NCI-H2171 treated with DMSO at 0.1 percent for 48 hours (cell line): ENCODE data around the gene MBD5.
"Not testable (repeated sequence)": the region's sequence is repeated elsewhere in the genome, so short reads cannot be mapped to it uniquely, and the experiment has no call there.

Experiments used
- DNase-seq: peaks from one replicate; lab custom pipeline; 2025; lab: John Stamatoyannopoulos, UW

Gene MBD5

DNA sequence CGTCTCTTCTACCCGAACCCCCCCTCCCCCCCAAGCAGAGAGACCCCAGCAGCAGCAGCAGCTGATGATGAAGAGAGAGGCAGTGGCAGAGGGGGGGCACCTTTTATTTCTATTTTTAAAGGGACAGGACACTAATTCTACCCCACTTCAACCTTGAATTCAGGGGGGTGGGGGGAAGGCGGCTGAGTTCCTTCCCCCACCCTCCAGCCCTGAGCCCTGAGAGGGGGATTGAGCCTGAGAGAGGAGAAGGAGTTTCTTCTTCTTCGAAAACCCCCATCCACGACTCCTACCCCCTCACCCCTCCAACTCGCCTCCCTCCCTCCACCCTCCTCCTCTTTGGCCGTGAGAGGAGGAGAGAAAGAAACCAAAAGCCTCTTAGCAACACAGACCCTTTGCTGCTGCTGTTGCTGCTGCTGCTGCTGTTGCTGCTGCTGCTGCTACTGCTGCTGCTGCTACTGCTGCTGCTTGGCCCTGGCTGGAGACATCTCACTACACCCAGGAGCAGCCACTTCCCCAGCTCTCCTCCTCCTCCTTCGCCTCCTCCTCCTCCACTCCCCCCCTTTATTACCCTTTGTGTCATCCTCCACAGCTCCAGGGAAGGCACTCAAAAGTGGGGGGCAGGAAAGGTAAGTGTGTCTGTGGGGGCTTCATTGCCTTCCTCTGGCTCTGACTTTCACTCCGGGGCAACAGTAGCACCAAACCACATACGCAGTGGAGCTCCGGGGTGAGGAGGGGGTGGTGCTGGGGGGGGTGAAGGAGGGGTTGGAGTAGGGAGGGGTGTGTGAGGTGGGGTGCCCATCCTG, at the start of gene MBD5:
Gene MBD5, plus strand, starts transcription at position 33 of the 803 bp plus-strand sequence.
- DNase-seq: peak; percentile 65

DNA sequence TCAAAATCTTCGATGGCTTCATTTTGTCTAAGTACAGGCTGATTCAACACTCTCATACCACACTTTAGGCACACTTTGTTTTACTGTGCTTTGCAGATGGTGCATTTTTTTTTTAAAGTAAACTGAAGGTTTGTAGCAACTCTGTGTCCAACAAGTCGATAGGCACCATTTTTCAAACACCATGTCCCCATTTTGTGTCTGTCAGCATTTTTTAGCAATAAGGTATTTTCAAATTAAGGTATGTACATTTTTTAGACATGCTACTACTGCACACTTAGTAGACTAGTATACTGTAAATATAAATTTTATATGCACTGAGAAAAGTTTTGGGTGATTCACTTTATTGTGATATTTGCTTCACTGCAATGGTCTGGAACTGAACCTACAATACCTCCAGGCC, 44.8 kb upstream of the MBD5 start:
- DNase-seq: no peak

DNA sequence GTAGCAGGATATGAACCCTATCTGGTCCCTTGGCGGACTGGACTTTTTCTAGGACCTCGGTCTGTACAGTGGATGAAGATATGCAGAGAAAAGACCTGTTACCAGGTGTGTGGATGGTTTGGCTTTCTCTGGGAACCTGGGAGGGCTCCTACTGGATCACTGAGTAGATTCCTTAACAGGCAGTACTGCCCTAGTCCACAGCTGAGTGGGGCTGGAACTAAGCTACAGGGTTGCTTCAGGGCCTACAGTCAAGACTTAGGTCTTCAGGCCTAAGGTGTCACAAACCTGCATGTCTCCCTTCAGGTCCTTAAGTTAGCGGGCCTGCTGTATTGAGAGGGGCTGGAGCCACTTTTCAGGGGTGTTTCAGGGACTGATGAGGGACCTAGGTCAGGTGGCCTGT, 43.2 kb upstream of the MBD5 start:
- DNase-seq: no peak

DNA sequence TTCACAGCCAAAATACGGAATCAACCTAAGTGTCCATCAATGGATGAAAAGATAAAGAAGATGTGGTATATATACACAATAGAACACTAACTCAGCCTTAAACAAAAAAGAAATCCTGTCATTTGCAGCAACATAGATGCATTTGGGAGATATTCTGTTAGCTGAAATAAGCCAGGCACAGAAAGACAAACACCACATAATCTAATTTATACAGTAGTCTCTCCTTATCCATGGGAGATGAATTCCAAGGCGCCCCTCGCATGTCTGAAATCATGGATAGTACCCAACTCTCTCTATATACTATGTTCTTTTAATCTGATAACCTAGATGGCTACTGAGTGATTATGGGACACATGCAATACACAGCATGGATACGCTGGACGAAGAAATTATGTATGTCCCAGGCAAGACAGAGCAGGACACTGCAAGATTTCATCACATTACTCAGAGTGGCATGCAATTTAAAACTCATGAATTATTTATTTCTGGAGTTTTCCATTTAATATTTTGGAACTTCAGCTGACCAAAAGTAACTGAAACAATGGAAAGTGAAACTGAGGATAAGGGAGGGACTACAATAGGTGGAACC, 39.9 kb upstream of the MBD5 start:
- DNase-seq: no peak

DNA sequence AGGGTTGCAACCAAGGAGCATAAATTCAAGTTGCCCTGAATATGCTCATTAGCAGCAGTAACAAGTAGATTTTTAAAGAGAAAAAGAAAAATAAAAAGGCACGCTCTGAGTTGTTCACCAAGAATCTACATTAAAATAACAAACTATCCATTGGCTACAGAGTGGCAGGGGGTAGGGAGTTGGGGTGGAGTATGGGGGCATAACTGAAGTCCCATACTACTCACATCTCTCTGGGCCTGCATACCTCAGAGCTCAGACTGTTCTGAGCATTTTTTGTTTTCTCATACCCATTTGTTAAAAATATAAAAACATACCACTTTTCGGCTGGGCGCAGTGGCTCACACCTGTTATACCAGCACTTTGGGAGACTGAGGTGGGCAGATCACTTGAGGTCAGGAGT, 31.8 kb upstream of the MBD5 start:
- DNase-seq: no peak

DNA sequence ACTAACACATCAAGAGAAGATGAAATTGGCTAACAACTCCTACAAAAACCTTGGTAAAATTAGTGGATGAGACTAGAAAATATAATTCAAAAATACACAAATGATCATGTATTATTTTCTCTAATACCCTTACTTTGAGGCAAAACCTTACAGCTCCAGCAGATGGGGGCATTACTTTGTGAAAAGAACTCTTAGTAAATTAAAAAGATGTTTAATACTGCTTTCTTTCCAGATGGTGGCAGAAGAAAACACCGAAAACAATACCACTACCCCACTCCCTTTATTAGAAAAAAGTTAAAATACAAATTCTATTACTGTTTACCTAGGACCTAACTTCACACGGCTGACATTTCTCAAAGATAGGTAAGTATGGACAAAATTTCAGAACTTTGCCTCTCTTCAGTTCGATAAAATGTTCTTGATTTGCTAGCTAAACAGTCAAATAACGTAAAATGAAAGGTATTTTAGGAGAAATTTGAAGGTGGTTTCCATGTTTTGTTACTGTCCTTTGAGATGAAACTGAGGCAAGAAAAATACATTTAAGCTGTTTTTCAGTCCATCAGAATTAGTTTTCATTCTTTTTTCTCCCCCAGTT, 31.0 kb upstream of the MBD5 start:
- peak; percentile 76 for DNase-seq

DNA sequence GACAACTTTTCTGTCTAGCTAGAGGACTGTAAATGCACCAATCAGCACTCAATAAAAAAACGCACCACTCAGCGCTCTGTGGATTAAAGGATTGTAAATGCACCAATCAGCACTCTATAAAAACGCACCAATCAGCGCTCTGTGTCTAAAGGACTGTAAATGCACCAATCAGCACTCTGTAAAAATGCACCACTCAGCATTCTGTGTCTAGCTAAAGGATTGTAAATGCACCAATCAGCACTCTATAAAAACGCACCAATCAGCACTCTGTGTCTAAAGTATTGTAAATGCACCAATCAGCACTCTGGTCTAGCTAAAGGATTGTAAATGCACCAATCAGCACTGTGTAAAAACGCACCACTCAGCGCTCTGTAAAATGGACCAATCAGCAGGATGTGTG, 25.9 kb upstream of the MBD5 start:
- DNase-seq: not testable (repeated sequence)

DNA sequence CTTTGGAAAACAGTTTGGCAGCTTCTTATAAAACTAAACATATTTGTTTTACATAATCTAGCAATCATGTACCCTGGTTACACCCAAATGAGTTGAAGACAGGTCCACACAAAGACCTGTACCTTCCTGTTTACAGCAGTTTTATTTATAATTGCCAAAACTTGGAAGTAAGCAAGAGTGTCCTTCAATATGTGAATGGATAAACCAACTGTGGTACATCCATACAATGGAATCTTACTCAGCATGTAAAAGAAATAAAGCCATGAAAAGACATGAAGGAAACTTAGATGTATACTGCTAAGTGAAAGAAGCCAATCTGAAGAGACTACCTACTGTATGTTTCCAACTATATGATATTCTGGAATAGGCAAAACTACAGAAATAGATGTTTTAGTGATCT, 24.1 kb upstream of the MBD5 start:
- DNase-seq: no peak

DNA sequence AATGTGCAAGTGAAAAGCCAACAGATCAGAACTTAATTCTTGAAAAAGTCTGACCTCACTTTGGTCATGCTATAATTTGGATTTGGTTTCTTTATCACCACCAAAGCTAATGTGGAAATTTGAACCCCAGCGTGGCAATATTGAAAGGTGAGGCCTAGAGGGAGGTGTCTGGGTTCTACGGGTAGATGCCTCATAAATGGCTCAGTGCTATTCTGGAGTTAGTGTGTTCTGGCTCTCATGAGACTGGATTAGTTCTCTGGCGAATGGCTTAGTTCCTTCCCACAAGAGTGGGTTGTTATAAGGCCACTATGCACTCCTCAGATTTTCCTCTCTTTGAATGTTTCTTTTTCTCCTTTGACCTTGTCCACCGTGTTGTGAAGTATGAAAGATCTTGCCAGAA, 22.7 kb upstream of the MBD5 start:
- DNase-seq: no peak

DNA sequence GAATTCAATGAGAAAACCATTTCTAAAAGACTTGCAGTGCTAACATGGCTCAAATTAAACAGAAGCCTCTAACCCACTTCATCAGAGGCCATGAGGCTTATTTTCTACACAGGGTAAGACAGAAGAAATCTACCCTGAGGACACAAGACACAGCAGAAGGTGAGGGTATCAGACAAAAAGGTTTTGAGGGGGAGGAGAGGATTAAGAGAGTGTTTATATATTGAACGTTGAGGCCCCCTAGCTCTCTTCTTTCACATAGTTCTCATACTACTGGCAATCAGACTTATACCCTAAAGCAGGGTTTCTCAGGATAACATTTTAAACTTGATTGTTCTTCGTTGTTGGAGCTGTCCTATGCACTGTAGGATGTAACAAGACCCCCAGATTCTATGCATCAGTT, 21.8 kb upstream of the MBD5 start:
- DNase-seq: no peak

DNA sequence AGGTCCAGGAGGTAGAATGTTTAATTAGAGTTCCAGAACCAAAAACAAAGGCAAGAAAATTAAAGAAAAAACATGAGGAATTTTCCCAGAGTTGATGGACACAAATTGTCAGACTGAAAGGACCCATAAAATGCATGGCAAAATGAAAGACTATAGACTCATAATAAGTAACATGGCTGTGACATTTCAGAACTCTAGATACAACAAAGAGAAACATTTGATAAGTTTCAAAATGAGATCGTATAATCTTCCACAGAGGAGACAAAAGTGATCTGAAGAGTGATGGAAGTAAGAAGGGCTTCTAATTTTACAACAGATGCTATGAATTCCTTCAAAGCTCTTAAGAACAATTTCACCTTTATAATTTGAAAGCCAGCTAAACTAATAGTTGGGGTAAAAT, 20.8 kb upstream of the MBD5 start:
- DNase-seq: no peak

DNA sequence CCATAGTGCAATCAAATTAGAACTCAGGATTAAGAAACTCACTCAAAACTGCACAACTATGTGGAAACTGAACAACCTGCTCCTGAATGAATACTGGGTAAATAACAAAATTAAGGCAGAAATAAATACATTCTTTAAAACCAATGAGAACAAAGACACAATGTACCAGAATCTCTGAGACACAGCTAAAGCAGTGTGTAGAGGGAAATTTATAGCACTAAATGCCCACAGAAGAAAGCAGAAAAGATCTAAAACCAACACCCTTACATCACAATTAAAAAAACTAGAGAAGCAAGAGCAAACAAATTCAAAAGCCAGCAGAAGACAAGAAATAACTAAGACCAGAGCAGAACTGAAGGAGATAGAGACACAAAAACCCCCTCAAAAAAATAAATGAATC, 18.5 kb upstream of the MBD5 start:
- not testable (repeated sequence) for DNase-seq

DNA sequence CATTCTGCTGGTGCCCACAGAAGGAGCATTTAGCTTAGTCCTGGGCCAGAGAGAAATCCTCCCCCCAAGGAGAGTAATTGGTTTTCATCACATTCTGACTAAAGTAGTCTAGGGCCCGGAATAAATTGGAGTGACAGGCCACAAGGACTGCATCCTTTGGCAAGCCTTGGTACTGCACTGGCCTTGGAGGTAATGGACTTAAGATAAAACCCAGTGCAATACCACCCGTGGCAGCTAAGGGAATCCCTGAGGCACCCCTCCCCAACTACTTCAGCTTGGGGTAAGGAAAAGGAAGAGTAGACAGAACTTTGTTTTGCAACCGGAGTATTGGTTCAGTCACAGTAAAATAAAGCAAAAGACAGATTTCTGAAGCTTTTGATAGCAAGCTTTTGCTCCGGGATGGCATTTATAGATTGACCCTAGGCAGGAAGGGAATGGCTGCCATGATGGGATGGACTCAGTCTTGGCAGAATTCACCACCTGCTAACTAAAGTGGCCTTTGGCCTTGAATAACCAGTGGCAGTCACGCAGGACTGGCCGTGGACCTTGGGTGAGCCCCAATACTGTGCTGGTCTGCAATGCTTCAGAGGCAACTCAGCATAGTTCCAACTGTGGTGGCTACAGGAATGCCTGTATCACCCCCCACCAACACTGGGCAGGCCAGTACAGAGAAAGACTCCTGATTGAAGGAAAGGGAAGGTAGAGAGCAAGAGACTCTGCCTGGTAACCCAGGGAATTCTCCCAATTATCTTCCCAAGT, 14.5 kb upstream of the MBD5 start:
- DNase-seq: no peak

DNA sequence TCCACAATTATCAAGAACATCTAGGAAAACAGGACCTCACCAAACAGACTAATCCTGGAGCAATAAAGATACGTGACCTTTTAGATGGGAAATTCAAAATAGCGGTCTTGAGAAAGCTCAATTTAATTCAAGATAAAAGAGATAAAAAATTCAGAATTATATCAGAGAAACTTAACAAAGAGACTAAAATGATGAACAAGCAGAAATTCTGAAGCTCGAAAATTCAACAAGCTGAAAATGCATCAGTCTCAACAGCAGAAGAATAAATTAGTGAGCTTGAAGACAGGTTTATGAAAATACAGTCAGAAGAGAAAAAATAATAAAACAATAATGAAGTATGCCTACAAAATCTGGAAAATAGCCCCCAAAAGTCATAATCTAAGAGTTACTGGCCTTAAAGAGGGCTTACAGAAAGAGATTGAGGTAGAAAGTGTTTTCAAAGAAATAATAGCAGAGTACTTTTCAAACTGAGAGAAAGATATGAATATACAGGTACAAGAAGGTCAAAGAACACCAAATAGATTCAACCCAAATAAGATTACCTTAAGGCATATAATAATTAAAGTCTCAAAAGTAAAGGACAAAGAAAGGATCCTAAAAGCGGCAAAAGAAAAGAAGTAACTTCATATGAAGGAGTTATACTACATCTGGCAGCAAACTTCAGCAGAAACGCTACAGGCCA, 13.5 kb upstream of the MBD5 start:
- no peak for DNase-seq

DNA sequence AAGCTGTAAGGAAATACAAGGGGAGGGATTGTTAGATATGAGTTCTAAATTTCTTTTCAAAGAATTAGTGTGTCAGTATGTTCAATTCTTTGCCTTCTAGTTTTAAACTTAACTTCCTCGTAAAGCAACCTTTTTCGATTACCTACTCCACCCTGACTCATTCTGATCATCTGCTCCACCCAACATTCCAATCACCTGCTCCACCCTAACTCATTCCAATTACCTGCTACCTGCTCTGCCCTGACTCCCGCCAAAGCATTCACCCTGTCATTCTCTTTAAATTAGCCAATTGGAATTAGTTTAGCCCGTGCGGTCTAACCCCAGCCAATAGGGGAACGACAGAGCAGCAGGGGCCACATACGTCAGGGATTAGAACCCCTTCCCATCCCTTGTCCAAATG, 12.5 kb upstream of the MBD5 start:
- not testable (repeated sequence) for DNase-seq

DNA sequence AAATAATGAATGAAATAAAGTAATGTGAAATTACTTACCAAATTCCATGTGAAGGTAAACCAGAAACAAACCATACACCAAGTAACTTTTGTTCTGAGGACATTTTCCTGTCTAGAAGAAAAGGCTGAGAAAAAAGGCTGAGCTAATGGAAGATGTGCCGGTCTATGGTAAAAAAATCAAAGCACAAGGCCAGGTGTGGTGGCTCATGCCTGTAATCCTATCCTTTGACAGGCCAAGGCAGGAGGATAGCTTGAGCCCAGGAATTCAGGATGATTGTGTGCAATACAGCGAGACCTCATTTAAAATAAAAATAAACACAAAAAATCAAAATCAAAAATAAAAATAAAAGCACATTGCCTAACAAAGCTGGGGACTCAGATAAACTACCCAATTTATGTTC, 7.0 kb upstream of the MBD5 start:
- peak; percentile 76 for DNase-seq

DNA sequence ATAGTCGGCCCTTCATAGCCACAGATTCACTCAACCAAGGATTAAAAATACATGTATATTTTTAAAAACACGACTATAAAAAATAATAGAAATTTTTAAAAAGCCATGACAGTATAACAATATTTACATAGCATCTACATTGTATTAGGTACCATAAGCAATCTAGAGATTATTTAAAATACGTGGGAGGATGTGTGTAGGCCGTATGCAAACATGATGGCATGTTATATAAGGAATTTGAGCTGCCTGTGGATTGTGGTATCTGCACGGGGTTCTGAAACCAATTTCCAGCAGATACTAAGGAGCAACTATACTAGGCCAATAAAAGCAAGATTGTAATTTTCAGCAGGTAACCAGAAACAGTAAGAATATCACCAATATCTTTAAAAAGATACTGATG, 6.3 kb upstream of the MBD5 start:
- DNase-seq: no peak

DNA sequence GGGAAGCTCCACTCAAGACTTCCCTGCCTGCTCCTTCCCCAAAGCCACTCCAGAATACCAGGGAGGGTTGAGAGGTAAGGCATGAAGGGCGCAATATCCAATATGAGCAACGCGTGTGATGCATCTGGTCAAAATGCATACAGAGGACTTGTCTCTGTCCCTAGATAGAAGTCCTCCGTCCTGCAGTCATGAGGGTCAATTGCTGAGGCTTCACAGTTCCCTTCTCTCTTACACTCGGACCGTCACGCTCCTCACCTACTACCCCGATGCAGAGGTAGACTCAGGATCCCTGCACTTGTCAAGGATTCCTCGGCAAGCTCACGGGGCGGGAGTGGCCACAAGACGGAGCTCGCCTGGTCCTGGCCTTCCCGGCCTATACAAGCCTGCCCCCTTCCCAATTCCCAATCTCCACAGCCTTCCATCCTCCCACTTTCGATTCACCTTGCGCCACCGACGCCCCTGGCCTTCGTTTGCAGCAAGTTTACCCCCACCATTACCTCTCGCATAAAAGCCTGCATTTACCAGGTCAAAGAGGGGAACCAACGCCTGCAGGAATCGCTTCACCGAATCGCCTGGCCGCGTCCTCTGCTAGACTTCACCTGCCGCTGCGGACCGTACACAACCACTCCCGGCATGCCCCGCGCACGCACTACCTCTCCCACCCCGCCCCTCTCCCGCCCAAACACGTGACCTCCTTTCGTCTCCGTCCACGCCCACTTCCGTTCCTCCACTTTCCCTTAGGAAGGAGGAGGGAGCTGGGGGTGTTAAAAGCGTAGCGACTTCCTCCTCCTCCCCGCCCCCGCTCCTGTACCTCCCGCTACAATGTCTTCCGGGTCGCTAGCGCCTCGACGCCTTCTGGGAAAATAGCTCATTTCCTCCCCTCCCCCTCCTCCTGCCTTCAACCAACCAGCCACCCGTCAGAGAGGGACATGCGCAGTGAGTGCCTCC, 506 bp upstream of the MBD5 start, which contains the start of gene ORC4:
Gene ORC4, minus strand, starts transcription at position 627 of the 948 bp plus-strand sequence. CDS start 44,779 bp downstream, outside the sequence.
- DNase-seq: peak; percentile 99

DNA sequence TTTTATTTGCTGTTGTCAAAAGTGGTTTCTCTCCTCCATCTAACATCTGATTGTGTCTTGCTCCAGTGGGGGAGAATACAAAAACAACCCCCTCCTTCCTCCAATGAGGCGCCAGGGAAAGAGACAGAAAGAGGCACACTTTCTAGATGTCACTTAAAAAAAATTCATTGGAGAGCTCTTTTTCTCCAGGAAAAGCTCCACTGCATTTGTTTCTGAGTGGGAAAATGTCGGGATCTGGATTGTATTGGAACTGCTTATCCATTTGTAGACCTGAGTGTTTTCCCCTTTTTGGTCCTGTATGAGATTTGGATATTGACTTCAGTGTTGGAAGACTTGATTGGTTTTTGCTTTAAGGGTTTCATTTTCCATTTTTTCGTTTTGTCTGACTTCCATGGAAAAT, 995 bp downstream of the MBD5 start:
- no peak for DNase-seq

DNA sequence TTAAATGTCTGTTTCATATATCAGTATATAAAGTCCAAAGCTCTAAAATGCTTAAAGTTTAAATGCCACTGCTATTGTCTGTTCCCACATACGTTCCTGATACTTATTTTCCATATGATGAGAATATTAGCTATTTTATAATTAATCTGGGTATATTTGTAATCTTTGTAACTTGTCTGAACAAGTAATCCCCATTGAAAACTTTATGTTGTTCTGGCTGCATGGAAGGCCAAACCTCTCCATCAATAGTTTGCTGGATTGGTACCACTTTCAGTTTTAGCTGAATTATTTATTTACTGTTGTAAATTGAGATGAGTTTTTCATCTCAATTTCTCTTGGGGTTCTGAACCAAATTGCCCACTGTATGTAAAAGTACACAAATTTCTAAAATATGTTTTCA, 1.5 kb downstream of the MBD5 start:
- no peak for DNase-seq

DNA sequence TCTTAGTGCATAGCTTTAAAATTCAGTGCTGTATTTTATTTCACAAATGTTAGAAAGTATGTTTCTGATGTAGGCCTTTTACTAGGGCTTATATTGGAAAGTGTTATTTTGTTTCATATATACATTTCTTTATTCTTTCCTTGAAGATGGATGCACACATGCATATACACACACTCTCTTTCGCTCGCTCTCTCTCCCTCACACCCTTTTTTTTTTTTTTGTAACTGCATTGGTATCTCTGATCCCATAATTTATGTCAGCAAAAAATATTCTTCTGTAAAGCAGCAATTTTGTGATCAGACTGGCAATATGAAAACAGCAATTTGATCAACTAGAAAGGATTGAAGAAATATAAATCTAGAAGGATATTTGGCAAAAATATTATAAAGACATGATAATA, 2.0 kb downstream of the MBD5 start:
- no peak for DNase-seq
